GM18868 (cell line): ENCODE data around the gene ARMC12.

ENCODE experiments used
- ATAC-seq: cut with Tn5 transposase; IDR thresholded peaks from one replicate; pipeline ENCODE4 v1.9.1; 2021; ENCODE audit warnings: mild to moderate bottlenecking, moderate library complexity; ENCODE audit not compliant: unreplicated experiment

The ARMC12 gene

GRCh38 chr6:35797837-35798526 lies 61.1 kb downstream of the ARMC12 start:
- no peak for ATAC-seq
